ENCODE data around the gene NUCKS1.

Gene NUCKS1

DNA sequence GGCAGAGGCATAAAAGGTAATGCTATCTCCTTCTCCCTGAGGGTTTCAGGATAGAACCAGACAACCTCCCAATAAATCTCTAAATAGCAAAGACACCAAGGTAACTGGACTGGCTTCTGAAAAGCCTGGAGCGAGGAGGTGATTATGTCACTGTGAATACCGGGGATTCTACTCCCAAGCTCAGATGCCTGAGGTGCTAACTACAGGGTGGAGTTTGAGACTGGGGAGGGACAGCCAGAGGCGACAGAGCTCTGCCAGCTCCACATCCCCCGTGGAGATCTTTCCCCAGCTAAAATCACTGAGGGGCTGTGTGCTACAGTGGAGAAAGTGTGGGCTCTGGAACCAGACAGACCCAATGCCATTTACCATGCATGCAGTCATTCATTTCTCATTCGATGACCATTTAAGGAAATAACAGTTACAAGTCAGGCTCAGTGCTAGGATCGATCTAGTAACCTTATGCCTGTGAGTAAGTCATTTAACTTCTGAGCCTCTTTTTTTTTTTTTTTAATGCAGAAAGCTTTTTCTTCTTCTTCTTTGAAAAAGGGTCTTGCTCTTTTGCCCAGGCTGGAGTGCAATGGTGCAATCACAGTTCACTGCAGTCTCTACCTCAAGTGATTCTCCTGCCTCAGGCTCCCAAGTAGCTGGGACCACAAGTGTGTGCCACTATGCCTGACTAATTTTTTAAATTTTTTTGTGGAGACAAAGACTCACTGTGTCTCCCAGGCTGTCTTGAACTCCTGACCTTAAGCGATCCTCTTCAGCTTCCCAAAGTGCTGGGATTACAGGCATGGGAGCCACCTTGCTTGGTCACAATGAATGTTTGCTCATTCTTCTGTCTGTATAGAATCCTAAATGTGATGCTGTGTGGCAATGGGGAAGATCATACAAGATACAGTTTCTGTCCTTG is 61.6 kb downstream of the NUCKS1 start:
- Histone ChIP-seq H2BK15ac (replicated peaks; ENCODE audit: low read depth) (no peak overlapping the region), H3K23ac (ENCODE audit: low read length) (no peak overlapping the region), H3K4me2 (ENCODE audit: low read length) (no peak overlapping the region), H2AK5ac (ENCODE audit: low read length) (no peak overlapping the region), H2BK120ac (ENCODE audit: low read depth, low read length) (no peak overlapping the region), H3K4me3 (ENCODE audit: low read length) (no peak overlapping the region), H3K27me3 (ENCODE audit: insufficient read depth, low read length, poor library complexity) (no peaks in the 10 kb centered on the region), H4K8ac (ENCODE audit: low read depth, low read length) (no peak overlapping the region), H3K79me2 (ENCODE audit: control insufficient read depth, insufficient read depth, low read length) (no peaks in the 10 kb centered on the region), H3K79me1 (ENCODE audit: low read length) (no peaks in the 10 kb centered on the region), H3K27ac (ENCODE audit: low read depth, low read length) (no peak overlapping the region), H4K5ac (ENCODE audit: low read length) (no peak overlapping the region), H3K9ac (ENCODE audit: low read length) (no peak overlapping the region), H3K4me1 (ENCODE audit: control insufficient read depth, low read depth, low read length) (peaks cover 12% of the 10 kb centered on the region), H3K56ac (ENCODE audit: low read length) (no peak overlapping the region), H2BK5ac (ENCODE audit: low read length) (no peak overlapping the region), H3K36me3 (ENCODE audit: control insufficient read depth, insufficient read depth, low read length) (no peaks in the 10 kb centered on the region), H3K4ac (ENCODE audit: low read depth, low read length) (no peak overlapping the region), H3K18ac (ENCODE audit: low read length) (no peak overlapping the region)
- WGBS (ENCODE audit: extremely low coverage, insufficient coverage, low lambda C conversion rate): no CpG with 5 or more reads among the region's 7 CpGs
- DNase-seq: peak; percentile 93

DNA sequence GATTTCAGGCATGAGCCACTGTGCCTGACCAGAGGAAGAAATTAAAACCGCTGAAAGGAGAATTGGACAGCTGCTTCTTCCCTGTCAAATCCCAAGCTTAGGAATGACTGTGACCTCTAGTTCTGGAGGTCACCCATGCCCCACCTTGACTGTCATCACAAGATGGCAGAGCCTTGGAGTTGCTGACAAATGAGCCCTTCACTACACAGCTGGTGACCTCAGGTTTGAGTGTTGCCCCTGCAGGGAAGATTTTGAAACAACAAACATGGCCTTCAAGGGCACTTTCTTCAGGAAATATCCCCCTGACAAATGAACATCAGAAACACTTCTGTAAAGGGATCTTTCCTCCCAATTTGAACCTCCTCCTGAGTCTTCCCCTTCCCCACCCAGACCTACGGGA is 62.7 kb downstream of the NUCKS1 start:
- Histone ChIP-seq H3K9ac (ENCODE audit: low read length) (no peak overlapping the region), H3K4me2 (ENCODE audit: low read length) (no peak overlapping the region), H2BK5ac (ENCODE audit: low read length) (no peak overlapping the region), H3K4me1 (ENCODE audit: control insufficient read depth, low read depth, low read length) (peaks cover 12% of the 10 kb centered on the region), H3K27me3 (ENCODE audit: insufficient read depth, low read length, poor library complexity) (no peaks in the 10 kb centered on the region), H4K5ac (ENCODE audit: low read length) (no peak overlapping the region), H2AK5ac (ENCODE audit: low read length) (no peak overlapping the region), H3K18ac (ENCODE audit: low read length) (no peak overlapping the region), H2BK15ac (replicated peaks; ENCODE audit: low read depth) (no peak overlapping the region), H3K4me3 (ENCODE audit: low read length) (no peak overlapping the region), H2BK120ac (ENCODE audit: low read depth, low read length) (no peak overlapping the region), H3K36me3 (ENCODE audit: control insufficient read depth, insufficient read depth, low read length) (no peaks in the 10 kb centered on the region), H3K79me2 (ENCODE audit: control insufficient read depth, insufficient read depth, low read length) (no peaks in the 10 kb centered on the region), H4K8ac (ENCODE audit: low read depth, low read length) (no peak overlapping the region), H3K79me1 (ENCODE audit: low read length) (no peaks in the 10 kb centered on the region), H3K56ac (ENCODE audit: low read length) (no peak overlapping the region), H3K27ac (ENCODE audit: low read depth, low read length) (no peak overlapping the region), H3K23ac (ENCODE audit: low read length) (no peak overlapping the region), H3K4ac (ENCODE audit: low read depth, low read length) (no peak overlapping the region)
- WGBS (ENCODE audit: extremely low coverage, insufficient coverage, low lambda C conversion rate): no CpG with 5 or more reads among the region's 2 CpGs
- DNase-seq: no peak

DNA sequence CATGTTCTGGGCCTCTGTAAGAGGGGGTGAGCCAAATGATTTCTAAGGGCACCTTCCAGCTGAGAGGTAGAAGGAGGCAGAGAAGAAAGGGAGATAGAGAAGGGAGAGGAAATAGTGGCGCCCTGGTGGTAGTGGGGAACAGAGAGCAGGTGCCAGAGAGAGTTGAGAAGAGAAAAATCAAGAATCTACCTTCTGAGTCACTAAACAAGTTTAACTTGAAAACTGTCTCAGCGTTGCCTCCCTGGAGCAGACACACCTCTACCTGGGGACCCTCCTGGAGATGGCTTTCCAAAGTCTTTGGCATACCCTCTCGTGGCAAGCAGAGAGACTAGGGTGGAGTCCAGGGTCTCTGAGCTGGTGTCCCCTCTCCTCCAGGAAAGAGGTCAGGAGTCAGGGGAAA is 68.6 kb downstream of the NUCKS1 start:
- no CpG with 5 or more reads among the region's 3 CpGs for WGBS (ENCODE audit: extremely low coverage, insufficient coverage, low lambda C conversion rate)
- H3K9ac ChIP-seq (ENCODE audit: low read length): no peak overlapping the region
- no peak overlapping the region for H3K4ac ChIP-seq (ENCODE audit: low read depth, low read length)
- H3K4me1 ChIP-seq (ENCODE audit: control insufficient read depth, low read depth, low read length): peaks cover 7% of the 10 kb centered on the region
- no peak overlapping the region for H2BK15ac ChIP-seq (replicated peaks; ENCODE audit: low read depth)
- H4K8ac ChIP-seq (ENCODE audit: low read depth, low read length): no peak overlapping the region
- H3K4me2 ChIP-seq (ENCODE audit: low read length): no peak overlapping the region
- no peak overlapping the region for H3K27ac ChIP-seq (ENCODE audit: low read depth, low read length)
- no peak overlapping the region for H4K5ac ChIP-seq (ENCODE audit: low read length)
- H3K36me3 ChIP-seq (ENCODE audit: control insufficient read depth, insufficient read depth, low read length): no peaks in the 10 kb centered on the region
- H3K27me3 ChIP-seq (ENCODE audit: insufficient read depth, low read length, poor library complexity): no peaks in the 10 kb centered on the region
- H2BK5ac ChIP-seq (ENCODE audit: low read length): no peak overlapping the region
- H3K4me3 ChIP-seq (ENCODE audit: low read length): no peak overlapping the region
- no peak overlapping the region for H3K56ac ChIP-seq (ENCODE audit: low read length)
- no peak overlapping the region for H2BK120ac ChIP-seq (ENCODE audit: low read depth, low read length)
- DNase-seq: no peak
- no peaks in the 10 kb centered on the region for H3K79me2 ChIP-seq (ENCODE audit: control insufficient read depth, insufficient read depth, low read length)
- peaks cover 4% of the 10 kb centered on the region for H3K79me1 ChIP-seq (ENCODE audit: low read length)
- no peak overlapping the region for H3K18ac ChIP-seq (ENCODE audit: low read length)
- H3K23ac ChIP-seq (ENCODE audit: low read length): no peak overlapping the region
- H2AK5ac ChIP-seq (ENCODE audit: low read length): no peak overlapping the region

DNA sequence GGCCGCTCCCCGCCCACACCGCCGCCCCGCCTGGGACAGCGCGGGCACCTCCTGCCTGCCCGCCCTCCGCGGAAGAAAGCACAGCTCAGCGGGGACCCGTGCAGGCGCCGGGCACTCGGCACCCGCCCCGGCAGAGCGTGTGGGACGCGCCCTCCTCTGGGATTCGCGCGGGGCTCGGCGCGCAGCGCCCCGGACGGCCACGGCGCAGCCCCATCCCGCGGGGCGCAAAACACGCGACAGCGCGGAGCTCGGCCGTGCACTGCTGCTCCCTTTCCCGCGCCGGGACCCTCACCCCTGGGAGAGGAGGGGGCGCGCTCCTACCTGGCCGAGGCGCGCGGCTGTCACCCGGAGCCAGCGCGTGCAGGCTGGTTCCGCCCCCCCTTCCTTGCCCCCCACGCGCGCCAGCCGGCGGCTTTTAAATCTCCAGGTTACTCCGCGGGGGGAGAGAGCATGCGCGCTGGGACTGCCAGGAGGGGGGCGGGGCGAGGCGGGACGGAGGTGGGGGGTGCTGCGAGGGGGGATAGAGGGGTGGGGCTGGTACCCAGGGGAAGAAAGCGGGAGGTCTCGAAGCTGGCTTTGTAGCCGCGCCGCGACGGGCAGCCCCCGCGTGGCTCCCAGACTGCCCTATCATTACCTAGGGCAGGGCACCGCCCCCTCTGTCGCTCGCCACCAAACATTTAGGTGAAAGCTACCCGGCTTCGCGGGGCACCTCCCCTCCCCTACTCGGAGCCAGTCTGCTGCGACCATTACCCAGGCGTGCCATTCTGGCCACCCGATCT is 69.7 kb downstream of the NUCKS1 start, which contains the start of gene SLC45A3:
TSS of gene SLC45A3 (minus strand) at position 437 of the 779 bp plus-strand sequence. CDS start 15,853 bp downstream, outside the sequence.
- H3K27ac ChIP-seq (ENCODE audit: low read depth, low read length): peak within 1 kb of the TSS; percentile 17
- WGBS (ENCODE audit: extremely low coverage, insufficient coverage, low lambda C conversion rate): no CpG with 5 or more reads among the region's 86 CpGs

DNA sequence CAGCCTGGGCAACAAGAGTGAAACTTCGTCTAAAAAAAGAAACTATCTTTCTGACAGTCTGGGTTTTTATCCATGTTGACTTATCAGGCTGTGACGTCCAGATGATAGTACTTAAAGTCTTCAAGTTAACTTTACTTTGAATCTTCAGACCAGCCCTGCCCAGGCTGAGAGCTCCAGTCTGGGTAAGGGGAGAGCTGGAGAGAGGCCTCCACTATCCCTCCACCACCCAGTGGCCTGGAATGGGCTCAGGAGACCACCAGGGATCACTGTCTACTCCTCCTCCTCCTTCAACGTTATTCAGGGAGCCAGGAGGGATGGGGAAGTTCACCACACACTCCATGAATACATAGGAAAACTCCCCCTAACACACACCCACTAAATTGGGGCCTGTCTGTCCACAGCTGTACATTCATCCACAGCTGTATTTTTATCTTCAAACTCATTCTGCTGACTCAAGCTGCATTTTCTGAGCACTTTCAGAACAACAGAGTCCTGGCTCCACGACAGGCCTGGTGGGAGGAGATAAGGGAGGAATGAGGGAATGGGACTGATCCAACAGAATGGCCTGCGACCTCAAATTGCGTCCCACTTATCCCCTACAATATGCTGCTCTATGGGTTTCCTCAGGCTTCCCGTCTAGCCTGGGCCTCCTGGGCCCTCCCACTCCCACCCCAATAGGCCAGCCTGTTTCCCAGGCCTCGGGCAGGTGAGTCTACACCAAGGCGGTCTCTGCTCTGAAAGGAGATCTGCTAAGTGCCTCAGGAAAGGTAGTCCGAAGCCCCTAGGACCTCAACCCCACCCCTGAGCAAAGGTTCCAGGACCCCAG is 71.5 kb downstream of the NUCKS1 start:
- Histone ChIP-seq H3K23ac (ENCODE audit: low read length) (peak overlapping the region; percentile 95), H3K56ac (ENCODE audit: low read length) (peak overlapping the region; percentile 90), H3K9ac (ENCODE audit: low read length) (peak overlapping the region; percentile 20), H3K36me3 (ENCODE audit: control insufficient read depth, insufficient read depth, low read length) (no peaks in the 10 kb centered on the region), H3K27me3 (ENCODE audit: insufficient read depth, low read length, poor library complexity) (no peaks in the 10 kb centered on the region), H4K5ac (ENCODE audit: low read length) (no peak overlapping the region), H2BK5ac (ENCODE audit: low read length) (no peak overlapping the region), H2BK15ac (replicated peaks; ENCODE audit: low read depth) (no peak overlapping the region), H2AK5ac (ENCODE audit: low read length) (peak overlapping the region; percentile 11), H3K4me3 (ENCODE audit: low read length) (no peak overlapping the region), H2BK120ac (ENCODE audit: low read depth, low read length) (no peak overlapping the region), H3K27ac (ENCODE audit: low read depth, low read length) (no peak overlapping the region), H3K79me1 (ENCODE audit: low read length) (peaks cover 4% of the 10 kb centered on the region), H3K4me2 (ENCODE audit: low read length) (no peak overlapping the region), H3K18ac (ENCODE audit: low read length) (peak overlapping the region; percentile 34), H3K79me2 (ENCODE audit: control insufficient read depth, insufficient read depth, low read length) (no peaks in the 10 kb centered on the region), H4K8ac (ENCODE audit: low read depth, low read length) (no peak overlapping the region), H3K4me1 (ENCODE audit: control insufficient read depth, low read depth, low read length) (peaks cover 7% of the 10 kb centered on the region), H3K4ac (ENCODE audit: low read depth, low read length) (peak overlapping the region; percentile 29)
- no peak for DNase-seq
- no CpG with 5 or more reads among the region's 10 CpGs for WGBS (ENCODE audit: extremely low coverage, insufficient coverage, low lambda C conversion rate)

More for the DNA sequence above, 69.7 kb downstream of the NUCKS1 start, which contains the start of gene SLC45A3:
- no peak for DNase-seq
- H2BK15ac ChIP-seq (replicated peaks; ENCODE audit: low read depth): no peak within 1 kb of the TSS
- H3K18ac ChIP-seq (ENCODE audit: low read length): peak within 1 kb of the TSS; percentile 83
- peak within 1 kb of the TSS; percentile 3 for H4K8ac ChIP-seq (ENCODE audit: low read depth, low read length)
- H4K5ac ChIP-seq (ENCODE audit: low read length): no peak within 1 kb of the TSS
- H2BK5ac ChIP-seq (ENCODE audit: low read length): no peak within 1 kb of the TSS
- peaks cover 4% of the 10 kb centered on the region for H3K79me1 ChIP-seq (ENCODE audit: low read length)
- no peak within 1 kb of the TSS for H3K23ac ChIP-seq (ENCODE audit: low read length)
- H3K79me2 ChIP-seq (ENCODE audit: control insufficient read depth, insufficient read depth, low read length): no peaks in the 10 kb centered on the region
- no peak within 1 kb of the TSS for H2AK5ac ChIP-seq (ENCODE audit: low read length)
- H3K4me3 ChIP-seq (ENCODE audit: low read length): peak within 1 kb of the TSS; percentile 66
- H3K4me2 ChIP-seq (ENCODE audit: low read length): peak within 1 kb of the TSS; percentile 83
- H3K4me1 ChIP-seq (ENCODE audit: control insufficient read depth, low read depth, low read length): peaks cover 7% of the 10 kb centered on the region
- no peaks in the 10 kb centered on the region for H3K27me3 ChIP-seq (ENCODE audit: insufficient read depth, low read length, poor library complexity)
- H3K56ac ChIP-seq (ENCODE audit: low read length): peak within 1 kb of the TSS; percentile 90
- no peak within 1 kb of the TSS for H2BK120ac ChIP-seq (ENCODE audit: low read depth, low read length)
- peak within 1 kb of the TSS; percentile 81 for H3K9ac ChIP-seq (ENCODE audit: low read length)
- peak within 1 kb of the TSS; percentile 5 for H3K4ac ChIP-seq (ENCODE audit: low read depth, low read length)
- no peaks in the 10 kb centered on the region for H3K36me3 ChIP-seq (ENCODE audit: control insufficient read depth, insufficient read depth, low read length)

Data from mesendoderm (in vitro differentiated cells).